ENCODE data around the gene ZNF260.
A peak's percentile ranks its signal among the peaks of the same experiment; 100 is the strongest.

The ZNF260 gene

DNA sequence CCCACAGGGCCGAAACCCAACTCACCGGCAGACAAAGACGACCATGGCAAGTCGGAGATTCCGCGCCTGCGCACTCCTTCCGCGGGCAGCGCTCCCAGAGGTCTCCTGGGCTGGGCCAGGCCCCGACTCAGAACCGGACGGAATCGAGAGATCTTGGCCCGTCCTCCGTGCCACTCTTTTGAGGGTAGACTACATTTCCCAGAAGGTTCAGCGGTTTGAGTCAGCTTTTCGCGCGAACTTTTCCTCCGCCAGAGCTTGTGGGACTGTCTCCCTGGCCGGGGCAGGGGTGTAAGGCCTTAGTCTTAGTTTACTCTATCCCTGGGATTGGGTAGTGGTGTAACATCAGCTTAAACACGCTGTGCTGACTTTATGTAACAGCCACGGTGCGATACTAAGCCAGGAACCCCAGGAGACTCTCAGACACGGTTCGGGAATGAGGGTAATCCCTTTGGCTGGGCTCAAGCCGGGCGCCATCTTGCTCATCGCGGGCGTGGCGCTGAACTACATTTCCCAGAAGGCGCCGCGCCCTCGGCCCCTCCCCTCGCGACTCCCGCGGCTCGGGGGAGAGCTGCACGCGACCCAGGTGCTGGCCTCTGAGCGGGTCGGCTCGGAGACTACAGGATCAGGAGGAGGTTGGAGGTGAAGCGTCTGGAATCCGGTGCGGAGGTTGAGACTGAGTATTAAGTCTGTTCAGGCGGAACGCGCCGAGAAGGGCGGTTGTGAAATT lies at the start of gene ZNF260:
Gene ZNF260, minus strand, starts transcription at position 78 of the 727 bp plus-strand sequence. CDS start 13,033 bp downstream, outside the sequence.
- peaks cover 6 to 9% of the 10 kb centered on the region in 2 donors for H3K36me3 ChIP-seq (ENCODE audit: control insufficient read depth in 2 of 2, insufficient read depth in 2 of 2, low read length in 2 of 2)
- no peaks in the 10 kb centered on the region for H3K27me3 ChIP-seq (ENCODE audit: control insufficient read depth in 2 of 2, insufficient read depth in 2 of 2, low read length in 2 of 2)
- peaks cover 6 to 12% of the 10 kb centered on the region in 2 donors for H3K4me1 ChIP-seq (ENCODE audit: control insufficient read depth in 2 of 2, insufficient read depth in 2 of 2, low read length in 2 of 2)
- peaks cover 4 to 15% of the 10 kb centered on the region in 2 donors for H3K9me3 ChIP-seq (ENCODE audit: control insufficient read depth in 2 of 2, low read length in 2 of 2)
- peak within 1 kb of the TSS; percentile 93 to 96 for H3K4me3 ChIP-seq (ENCODE audit: low read length in 2 of 2)
- peak within 1 kb of the TSS; percentile 71 to 93 for H3K9ac ChIP-seq (ENCODE audit: low read depth in 1 of 2, low read length in 2 of 2)
- H3K27ac ChIP-seq (ENCODE audit: low read depth in 2 of 2, low read length in 2 of 2) = peak within 1 kb of the TSS; percentile 91

DNA sequence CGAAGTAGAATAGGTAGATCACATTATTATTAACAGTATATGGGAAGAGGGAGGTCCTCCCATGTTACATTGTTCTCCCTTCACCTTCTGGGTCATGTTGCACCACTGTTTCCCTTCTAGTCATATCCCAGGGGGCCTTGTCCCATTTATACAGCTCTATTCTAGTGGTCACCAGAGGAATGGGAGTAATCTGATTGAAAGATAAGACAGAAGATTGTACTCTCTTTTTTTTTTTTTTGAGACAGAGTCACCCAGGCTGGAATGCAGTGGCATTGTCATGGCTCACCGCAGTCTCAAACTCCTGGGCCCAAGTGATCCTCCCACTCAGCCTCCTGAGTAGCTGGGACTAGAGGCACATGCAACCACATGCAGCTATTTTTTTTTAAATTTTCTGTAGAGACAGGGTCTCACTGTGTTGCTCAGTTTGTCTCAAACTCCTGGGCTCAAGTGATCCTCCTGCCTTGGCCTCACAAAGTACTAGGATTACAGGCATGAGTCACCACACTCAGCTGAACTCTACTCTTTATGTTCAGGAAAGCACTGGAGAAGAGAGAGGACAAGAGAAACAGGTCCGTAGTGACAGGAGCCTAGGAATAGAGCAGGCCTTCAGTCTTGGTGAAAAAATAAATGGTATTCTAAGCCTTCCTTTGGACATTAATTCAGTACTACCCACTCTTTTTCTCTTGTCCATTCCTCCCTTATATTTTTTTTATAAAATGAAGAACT lies 49.4 kb upstream of the ZNF260 start:
- no peaks in the 10 kb centered on the region for H3K27me3 ChIP-seq (ENCODE audit: control insufficient read depth in 2 of 2, insufficient read depth in 2 of 2, low read length in 2 of 2)
- H3K9me3 ChIP-seq (ENCODE audit: control insufficient read depth in 2 of 2, low read length in 2 of 2) = peaks cover 12 to 19% of the 10 kb centered on the region in 2 donors
- H3K9ac ChIP-seq (ENCODE audit: low read depth in 1 of 2, low read length in 2 of 2) = no peak overlapping the region
- H3K4me3 ChIP-seq (ENCODE audit: low read length in 2 of 2) = no peak overlapping the region
- H3K36me3 ChIP-seq (ENCODE audit: control insufficient read depth in 2 of 2, insufficient read depth in 2 of 2, low read length in 2 of 2) = peaks cover 34 to 37% of the 10 kb centered on the region in 2 donors
- H3K4me1 ChIP-seq (ENCODE audit: control insufficient read depth in 2 of 2, insufficient read depth in 2 of 2, low read length in 2 of 2) = peaks cover 0 to 7% of the 10 kb centered on the region in 2 donors
- H3K27ac ChIP-seq (ENCODE audit: low read depth in 2 of 2, low read length in 2 of 2) = no peak overlapping the region

DNA sequence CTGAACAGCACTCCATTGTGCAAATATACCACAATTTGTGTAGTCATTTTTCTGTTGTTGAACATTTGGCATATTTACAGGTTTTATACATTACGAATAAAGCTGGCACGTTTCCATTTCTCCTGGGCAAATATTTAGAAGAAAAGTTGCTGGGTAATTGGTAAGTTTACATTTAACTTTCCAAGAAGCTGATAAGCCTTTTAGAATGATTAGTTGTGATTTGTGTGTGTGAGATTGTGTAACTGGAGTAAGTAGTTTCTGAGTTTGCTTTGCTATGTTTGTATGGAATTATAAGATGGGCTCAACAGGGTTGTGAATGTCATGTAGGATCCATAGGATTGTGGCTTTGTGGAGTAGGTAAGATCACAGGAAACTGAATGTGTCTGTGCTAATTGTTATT lies 46.7 kb upstream of the ZNF260 start:
- H3K9ac ChIP-seq (ENCODE audit: low read depth in 1 of 2, low read length in 2 of 2) = no peak overlapping the region
- H3K4me3 ChIP-seq (ENCODE audit: low read length in 2 of 2) = peak overlapping the region; percentile 82 to 99
- no peak overlapping the region for H3K27ac ChIP-seq (ENCODE audit: low read depth in 2 of 2, low read length in 2 of 2)
- no peaks in the 10 kb centered on the region for H3K27me3 ChIP-seq (ENCODE audit: control insufficient read depth in 2 of 2, insufficient read depth in 2 of 2, low read length in 2 of 2)
- peaks cover 0 to 7% of the 10 kb centered on the region in 2 donors for H3K4me1 ChIP-seq (ENCODE audit: control insufficient read depth in 2 of 2, insufficient read depth in 2 of 2, low read length in 2 of 2)
- peaks cover 4 to 5% of the 10 kb centered on the region in 2 donors for H3K9me3 ChIP-seq (ENCODE audit: control insufficient read depth in 2 of 2, low read length in 2 of 2)
- peaks cover 20 to 28% of the 10 kb centered on the region in 2 donors for H3K36me3 ChIP-seq (ENCODE audit: control insufficient read depth in 2 of 2, insufficient read depth in 2 of 2, low read length in 2 of 2)

DNA sequence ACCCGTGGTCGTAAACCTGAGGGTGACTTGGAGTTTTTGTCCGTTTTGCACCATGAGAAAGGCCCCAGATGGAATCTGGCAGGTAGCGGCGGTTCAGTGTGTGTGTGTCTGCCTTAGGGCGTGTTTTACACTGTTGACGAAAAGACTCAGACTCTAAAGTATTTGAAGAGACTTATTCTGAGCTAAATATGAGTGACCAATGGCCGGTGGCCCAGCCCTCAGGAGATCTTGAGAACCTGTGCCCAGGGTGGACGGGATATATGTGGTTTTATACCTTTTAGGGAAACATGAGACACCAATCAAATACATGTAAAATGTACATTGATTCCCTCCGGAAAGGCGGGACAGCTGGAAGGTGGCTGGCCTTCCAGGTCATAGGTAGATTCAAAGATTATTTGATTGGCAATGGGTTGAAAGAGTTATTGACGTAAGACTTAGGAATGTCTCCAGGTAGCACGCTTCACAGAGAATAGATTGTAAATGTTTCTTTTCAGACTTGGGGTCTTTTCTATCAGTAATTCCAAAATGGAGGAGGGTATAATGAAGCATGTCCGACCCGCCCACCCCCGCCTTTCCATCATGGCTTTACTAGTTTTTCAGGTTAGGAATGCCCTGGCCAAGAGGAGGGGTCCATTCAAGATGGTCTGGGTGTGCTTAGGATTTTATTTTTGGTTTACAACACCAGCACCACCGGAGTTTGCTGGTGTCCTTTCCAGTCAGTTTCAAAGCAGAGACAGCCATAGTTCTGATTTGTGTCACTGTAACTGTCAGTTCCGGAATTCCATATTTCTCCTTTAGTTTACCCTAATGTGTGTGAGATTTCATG lies 46.0 kb upstream of the ZNF260 start:
- H3K4me3 ChIP-seq (ENCODE audit: low read length in 2 of 2) = peak overlapping the region; percentile 82 to 99
- peak overlapping the region in 1 of 2 donors; percentile 76 for H3K27ac ChIP-seq (ENCODE audit: low read depth in 2 of 2, low read length in 2 of 2)
- peaks cover 0 to 7% of the 10 kb centered on the region in 2 donors for H3K4me1 ChIP-seq (ENCODE audit: control insufficient read depth in 2 of 2, insufficient read depth in 2 of 2, low read length in 2 of 2)
- no peaks in the 10 kb centered on the region for H3K27me3 ChIP-seq (ENCODE audit: control insufficient read depth in 2 of 2, insufficient read depth in 2 of 2, low read length in 2 of 2)
- peaks cover 15 to 28% of the 10 kb centered on the region in 2 donors for H3K36me3 ChIP-seq (ENCODE audit: control insufficient read depth in 2 of 2, insufficient read depth in 2 of 2, low read length in 2 of 2)
- H3K9me3 ChIP-seq (ENCODE audit: control insufficient read depth in 2 of 2, low read length in 2 of 2) = peaks cover 0 to 4% of the 10 kb centered on the region in 2 donors
- peak overlapping the region; percentile 79 to 85 for H3K9ac ChIP-seq (ENCODE audit: low read depth in 1 of 2, low read length in 2 of 2)

DNA sequence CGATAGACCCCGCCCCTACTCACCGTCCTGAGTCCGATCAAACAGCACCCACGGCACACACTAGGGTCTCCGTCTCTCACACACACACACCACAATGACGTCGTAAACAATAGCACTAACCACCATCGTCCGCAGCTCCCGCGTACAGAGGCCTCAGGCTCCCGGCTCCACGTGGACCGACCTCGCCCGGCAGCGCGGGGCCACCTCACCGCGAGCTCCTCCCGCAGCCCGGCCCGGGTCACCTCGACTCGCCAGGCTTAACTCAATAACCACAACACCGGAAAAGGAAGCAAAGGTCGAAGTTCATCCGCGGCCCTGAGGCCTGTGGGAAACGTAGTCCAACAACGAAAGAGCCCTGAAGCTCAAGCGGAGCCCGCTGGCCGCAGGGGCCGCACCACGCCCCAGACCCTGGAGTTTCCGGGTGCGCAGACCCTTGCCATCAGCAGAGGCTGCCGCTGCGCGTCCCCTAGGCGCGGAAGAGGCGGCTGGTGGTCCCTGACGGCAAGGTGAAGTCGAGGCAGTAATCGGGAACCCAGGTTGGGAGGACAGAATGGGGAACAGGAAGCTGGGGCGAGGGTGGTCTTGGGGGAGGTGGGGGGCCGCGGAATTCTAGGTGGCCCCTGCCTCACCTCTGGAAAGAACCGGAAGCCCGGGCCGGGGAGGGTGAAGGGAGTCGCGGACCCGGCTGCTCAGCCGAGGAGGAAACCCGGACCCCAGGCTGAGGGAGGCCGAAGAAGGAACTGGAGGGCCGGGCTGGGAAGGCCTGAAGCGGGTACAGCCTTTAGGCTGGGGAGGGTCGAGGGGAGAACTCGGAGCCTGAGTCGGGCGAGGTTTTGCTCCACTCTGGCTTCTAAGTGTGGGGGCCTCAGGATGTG lies 45.2 kb upstream of the ZNF260 start, which contains the start of gene ZNF529:
Gene ZNF529, minus strand, starts transcription at position 273 of the 875 bp plus-strand sequence. CDS start 946 bp downstream, outside the sequence.
- peaks cover 0 to 6% of the 10 kb centered on the region in 2 donors for H3K9me3 ChIP-seq (ENCODE audit: control insufficient read depth in 2 of 2, low read length in 2 of 2)
- H3K36me3 ChIP-seq (ENCODE audit: control insufficient read depth in 2 of 2, insufficient read depth in 2 of 2, low read length in 2 of 2) = peaks cover 16 to 30% of the 10 kb centered on the region in 2 donors
- peak within 1 kb of the TSS; percentile 82 to 99 for H3K4me3 ChIP-seq (ENCODE audit: low read length in 2 of 2)
- H3K9ac ChIP-seq (ENCODE audit: low read depth in 1 of 2, low read length in 2 of 2) = peak within 1 kb of the TSS; percentile 79 to 85
- H3K27me3 ChIP-seq (ENCODE audit: control insufficient read depth in 2 of 2, insufficient read depth in 2 of 2, low read length in 2 of 2) = no peaks in the 10 kb centered on the region
- H3K27ac ChIP-seq (ENCODE audit: low read depth in 2 of 2, low read length in 2 of 2) = peak within 1 kb of the TSS; percentile 76 to 81
- peaks cover 0 to 7% of the 10 kb centered on the region in 2 donors for H3K4me1 ChIP-seq (ENCODE audit: control insufficient read depth in 2 of 2, insufficient read depth in 2 of 2, low read length in 2 of 2)

DNA sequence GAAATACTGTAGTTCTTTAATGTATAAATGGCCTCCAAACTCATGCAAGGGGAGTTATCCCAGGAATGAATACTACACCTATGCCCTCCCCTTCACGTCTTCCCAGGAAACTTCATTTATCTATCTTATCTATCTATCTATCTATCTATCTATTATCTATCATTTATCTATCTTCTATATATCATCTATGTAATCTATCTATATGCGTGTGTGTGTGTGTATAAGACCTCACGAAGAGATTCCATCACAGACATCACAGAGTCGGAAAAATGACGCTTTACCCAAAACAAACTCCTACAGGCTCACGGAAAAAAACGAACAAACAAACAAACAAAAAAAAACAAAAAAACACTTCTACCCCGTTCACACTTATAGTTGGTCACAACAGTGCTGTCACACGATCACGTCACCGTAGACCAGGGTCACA lies 44.5 kb upstream of the ZNF260 start:
- peaks cover 0 to 11% of the 10 kb centered on the region in 2 donors for H3K9me3 ChIP-seq (ENCODE audit: control insufficient read depth in 2 of 2, low read length in 2 of 2)
- peaks cover 0 to 7% of the 10 kb centered on the region in 2 donors for H3K4me1 ChIP-seq (ENCODE audit: control insufficient read depth in 2 of 2, insufficient read depth in 2 of 2, low read length in 2 of 2)
- peak overlapping the region; percentile 82 to 99 for H3K4me3 ChIP-seq (ENCODE audit: low read length in 2 of 2)
- no peaks in the 10 kb centered on the region for H3K27me3 ChIP-seq (ENCODE audit: control insufficient read depth in 2 of 2, insufficient read depth in 2 of 2, low read length in 2 of 2)
- H3K27ac ChIP-seq (ENCODE audit: low read depth in 2 of 2, low read length in 2 of 2) = peak overlapping the region; percentile 76 to 81
- peak overlapping the region; percentile 79 to 85 for H3K9ac ChIP-seq (ENCODE audit: low read depth in 1 of 2, low read length in 2 of 2)
- H3K36me3 ChIP-seq (ENCODE audit: control insufficient read depth in 2 of 2, insufficient read depth in 2 of 2, low read length in 2 of 2) = peaks cover 14 to 32% of the 10 kb centered on the region in 2 donors

DNA sequence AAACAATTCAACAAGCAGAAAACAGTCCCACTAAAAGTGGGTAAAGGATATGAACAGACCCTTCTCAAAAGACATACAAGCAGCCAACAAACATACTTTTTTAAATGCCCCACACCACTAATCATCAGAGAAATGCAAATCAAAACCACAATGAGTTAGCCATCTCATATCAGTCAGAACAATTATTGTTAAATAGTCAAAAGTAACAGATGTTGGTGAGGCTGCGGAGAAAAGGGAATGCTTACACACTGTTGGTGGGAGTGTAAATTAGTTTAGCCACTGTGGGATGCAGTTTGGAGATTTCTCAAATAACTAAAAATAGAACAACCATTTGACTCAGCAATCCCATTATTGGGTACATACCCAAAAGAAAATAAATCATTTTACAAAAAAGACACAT lies 36.3 kb upstream of the ZNF260 start:
- Histone ChIP-seq H3K4me3 (ENCODE audit: low read length in 2 of 2) (no peak overlapping the region), H3K9ac (ENCODE audit: low read depth in 1 of 2, low read length in 2 of 2) (no peak overlapping the region), H3K4me1 (ENCODE audit: control insufficient read depth in 2 of 2, insufficient read depth in 2 of 2, low read length in 2 of 2) (no peaks in the 10 kb centered on the region), H3K27ac (ENCODE audit: low read depth in 2 of 2, low read length in 2 of 2) (no peak overlapping the region), H3K27me3 (ENCODE audit: control insufficient read depth in 2 of 2, insufficient read depth in 2 of 2, low read length in 2 of 2) (no peaks in the 10 kb centered on the region), H3K36me3 (ENCODE audit: control insufficient read depth in 2 of 2, insufficient read depth in 2 of 2, low read length in 2 of 2) (peaks cover 18 to 32% of the 10 kb centered on the region in 2 donors), H3K9me3 (ENCODE audit: control insufficient read depth in 2 of 2, low read length in 2 of 2) (peaks cover 26 to 51% of the 10 kb centered on the region in 2 donors)

DNA sequence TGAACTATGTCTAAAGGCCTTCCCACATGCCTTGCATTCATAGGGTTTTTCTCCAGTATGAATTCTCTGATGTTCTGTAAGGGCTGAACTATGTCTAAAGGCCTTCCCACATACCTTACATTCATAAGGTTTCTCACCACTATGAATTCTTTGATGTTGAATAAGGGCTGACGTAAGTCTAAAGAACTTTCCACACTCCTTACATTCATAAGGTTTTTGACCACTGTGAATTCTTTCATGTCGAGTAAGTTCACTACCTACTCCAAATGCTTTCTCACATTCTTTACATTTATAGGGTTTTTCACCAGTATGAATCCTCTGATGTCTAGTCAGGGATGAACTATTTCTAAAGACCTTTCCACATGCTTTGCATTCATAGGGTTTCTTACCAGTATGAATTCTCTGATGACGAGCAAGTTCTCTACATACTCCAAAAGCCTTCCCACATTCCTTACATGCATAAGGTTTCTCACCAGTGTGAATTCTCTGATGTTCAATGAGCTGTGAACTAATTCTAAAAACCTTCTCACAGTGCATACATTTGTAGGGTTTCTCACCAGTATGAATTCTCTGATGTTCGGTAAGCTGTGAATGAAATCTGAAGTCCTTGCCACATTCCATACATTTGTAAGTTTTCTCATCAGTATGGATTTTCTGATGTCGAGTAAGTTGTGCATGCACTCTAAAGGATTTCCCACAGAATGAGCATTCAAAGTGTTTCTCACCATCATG lies 19.1 kb upstream of the ZNF260 start:
- H3K9ac ChIP-seq (ENCODE audit: low read depth in 1 of 2, low read length in 2 of 2) = no peak overlapping the region
- H3K9me3 ChIP-seq (ENCODE audit: control insufficient read depth in 2 of 2, low read length in 2 of 2) = peaks cover 77 to 80% of the 10 kb centered on the region in 2 donors
- H3K36me3 ChIP-seq (ENCODE audit: control insufficient read depth in 2 of 2, insufficient read depth in 2 of 2, low read length in 2 of 2) = peaks cover 56 to 58% of the 10 kb centered on the region in 2 donors

More for the DNA sequence above, 19.1 kb upstream of the ZNF260 start:
- Histone ChIP-seq H3K4me3 (ENCODE audit: low read length in 2 of 2) (peak overlapping the region in 1 of 2 donors; percentile 14), H3K4me1 (ENCODE audit: control insufficient read depth in 2 of 2, insufficient read depth in 2 of 2, low read length in 2 of 2) (no peaks in the 10 kb centered on the region), H3K27ac (ENCODE audit: low read depth in 2 of 2, low read length in 2 of 2) (no peak overlapping the region), H3K27me3 (ENCODE audit: control insufficient read depth in 2 of 2, insufficient read depth in 2 of 2, low read length in 2 of 2) (no peaks in the 10 kb centered on the region)
